ENCODE results near the gene MED15. TPM values are rescaled to one million over a fixed set of nuclear protein-coding genes. Genes with fewer than 3 reads are reported as not detected.
A peak's percentile ranks its signal among the peaks of the same experiment; 100 is the strongest.
"Not testable (repeated sequence)": the region's sequence is repeated elsewhere in the genome, so short reads cannot be mapped to it uniquely, and the experiment has no call there.

Gene MED15
- polyA plus RNA-seq, 1 experiment: 42.7 TPM

- Histone ChIP-seq H3K36me3 (ENCODE audit: control insufficient read depth, insufficient read depth, low read length) (no peaks in the 10 kb centered on the region; the same call in 1 of the 2 replicates), H3K27me3 (ENCODE audit: control insufficient read depth, insufficient read depth, low read length) (no peaks in the 10 kb centered on the region), H3K4me3 (ENCODE audit: low read depth, low read length) (no peak overlapping the region)
- ChIA-PET CTCF (interaction anchor here (1.2 kb wide), 1 partner anchor 70 kb away, joined by 4 read pairs; no protein-coding TSS in a partner anchor), POLR2A (no interaction called here)
- TF ChIP-seq CTCF (IDR thresholded peaks at IDR 0.05; ENCODE audit: insufficient read depth, low read depth, low read length): no peak
- no peak for DNase-seq (ENCODE audit: low read depth)
Measured at GRCh38 chr22:20498913-20499312, 8.5 kb upstream of the MED15 start.

- no peak for TF ChIP-seq CTCF (IDR thresholded peaks at IDR 0.05; ENCODE audit: insufficient read depth, low read depth, low read length)
- H3K36me3 ChIP-seq (ENCODE audit: control insufficient read depth, insufficient read depth, low read length): no peaks in the 10 kb centered on the region; the same call in 1 of the 2 replicates
- no peak overlapping the region for H3K4me3 ChIP-seq (ENCODE audit: low read depth, low read length)
- H3K27me3 ChIP-seq (ENCODE audit: control insufficient read depth, insufficient read depth, low read length): no peaks in the 10 kb centered on the region
- CTCF ChIA-PET: interaction anchor here (0.8 kb wide), 1 partner anchor 82 kb away, joined by 3 read pairs; no protein-coding TSS in a partner anchor
- POLR2A ChIA-PET: no interaction called here
- no peak for DNase-seq (ENCODE audit: low read depth)
Measured at GRCh38 chr22:20499769-20500168, 7.6 kb upstream of the MED15 start.

GRCh38 chr22:20503816-20504215 lies 3.6 kb upstream of the MED15 start:
- no peaks in the 10 kb centered on the region for H3K27me3 ChIP-seq (ENCODE audit: control insufficient read depth, insufficient read depth, low read length)
- ChIA-PET CTCF (interaction anchor here (1.0 to 1.6 kb wide), 2 partner anchors 68 to 85 kb away, joined by 3 to 4 read pairs; no protein-coding TSS in a partner anchor), POLR2A (no interaction called here)
- TF ChIP-seq CTCF (IDR thresholded peaks at IDR 0.05; ENCODE audit: insufficient read depth, low read depth, low read length): no peak
- H3K36me3 ChIP-seq (ENCODE audit: control insufficient read depth, insufficient read depth, low read length): no peaks in the 10 kb centered on the region; the same call in 1 of the 2 replicates
- no peak for DNase-seq (ENCODE audit: low read depth)
- H3K4me3 ChIP-seq (ENCODE audit: low read depth, low read length): no peak overlapping the region

GRCh38 chr22:20504293-20504922 lies 3.0 kb upstream of the MED15 start:
- DNase-seq (ENCODE audit: low read depth); H3K4me3 ChIP-seq (ENCODE audit: low read depth, low read length); H3K36me3 ChIP-seq (ENCODE audit: control insufficient read depth, insufficient read depth, low read length); POLR2A ChIA-PET; H3K27me3 ChIP-seq (ENCODE audit: control insufficient read depth, insufficient read depth, low read length): not testable (repeated sequence)
- CTCF ChIA-PET: interaction anchor here (0.6 to 1.6 kb wide), 5 partner anchors 8 to 85 kb away, joined by 3 to 5 read pairs (median 4); no protein-coding TSS in a partner anchor

GRCh38 chr22:20506543-20507252 lies 712 bp upstream of the MED15 start:
- CTCF ChIA-PET: interaction anchor here (1.0 to 1.9 kb wide), 3 partner anchors 10 to 88 kb away, joined by 3 to 6 read pairs (median 4); no protein-coding TSS in a partner anchor
- no peak for DNase-seq (ENCODE audit: low read depth)
- TF ChIP-seq CTCF (IDR thresholded peaks at IDR 0.05; ENCODE audit: insufficient read depth, low read depth, low read length): no peak
- POLR2A ChIA-PET: no interaction called here
- Histone ChIP-seq H3K27me3 (ENCODE audit: control insufficient read depth, insufficient read depth, low read length) (no peaks in the 10 kb centered on the region), H3K4me3 (ENCODE audit: low read depth, low read length) (peak overlapping the region; percentile 87), H3K36me3 (ENCODE audit: control insufficient read depth, insufficient read depth, low read length) (peaks cover 1% of the 10 kb centered on the region; the same call in 1 of the 2 replicates)

GRCh38 chr22:20508067-20508755 lies 801 bp downstream of the MED15 start:
- H3K36me3 ChIP-seq (ENCODE audit: control insufficient read depth, insufficient read depth, low read length); DNase-seq (ENCODE audit: low read depth); H3K27me3 ChIP-seq (ENCODE audit: control insufficient read depth, insufficient read depth, low read length): not testable (repeated sequence)
- CTCF ChIA-PET: interaction anchor here (0.5 to 3.4 kb wide), 10 partner anchors 9 to 90 kb away, joined by 3 to 21 read pairs (median 4); partner anchors contain the start of gene KLHL22
- peak overlapping the region; percentile 87 for H3K4me3 ChIP-seq (ENCODE audit: low read depth, low read length)
- POLR2A ChIA-PET: interaction anchor here (0.6 to 1.8 kb wide), 4 partner anchors 23 to 195 kb away, joined by 3 to 7 read pairs (median 4); no protein-coding TSS in a partner anchor
